Adrenal gland (tissue), 12 donors: ENCODE measurements around the gene RBAK. TPM values are rescaled to one million over a fixed set of nuclear protein-coding genes. Genes with fewer than 3 reads are reported as not detected.
A peak's percentile ranks its signal among the peaks of the same experiment; 100 is the strongest.
"Not testable (repeated sequence)": the region's sequence is repeated elsewhere in the genome, so short reads cannot be mapped to it uniquely, and the experiment has no call there.

Experiments
- DNase-seq, 7 donors: peaks; one replicate each; pipeline ENCODE4 v3.0.0-alpha.2; 2019 to 2020
- H3K27ac ChIP-seq, 5 donors: fragments of 200-600 bp; sonication (generic) in 4 of 5; 1 replicate in 3 of 5; 2 replicates in 2 of 5; pipeline versions ENCODE4 v1.5.1 to v1.8.0; 2016 to 2020; ENCODE audit warnings: mild to moderate bottlenecking in 1 of 5
- H3K27me3 ChIP-seq: fragments of 200-600 bp; 2 replicates; pipeline ENCODE4 v1.8.0; 2021
- H3K36me3 ChIP-seq, 2 donors: fragments of 200-600 bp; replicated peaks in 1 of 2; 1 replicate in 1 of 2; 2 replicates in 1 of 2; pipeline versions ENCODE4 v1.5.1 to v1.8.0; 2018 to 2022
- H3K4me1 ChIP-seq, 2 donors: fragments of 200-600 bp; replicated peaks in 1 of 2; 1 replicate in 1 of 2; 2 replicates in 1 of 2; pipeline versions ENCODE4 v1.5.1 to v1.8.0; 2018 to 2021
- H3K4me3 ChIP-seq, 4 donors: fragments of 200-600 bp; sonication (generic) in 3 of 4; one replicate each; pipeline ENCODE4 v1.5.1; 2016 to 2018
- H3K9me3 ChIP-seq, 3 donors: fragments of 200-600 bp; sonication (generic) in 1 of 3; replicated peaks in 1 of 3; 1 replicate in 2 of 3; 2 replicates in 1 of 3; pipeline versions ENCODE4 v1.5.1 to v1.8.0; 2016 to 2021
- POLR2A ChIP-seq, 2 donors: fragments of 450-650 bp; IDR thresholded peaks; one replicate each; pipeline ENCODE4 v1.6.1; 2017; ENCODE audit warnings: antibody characterized with exemption in 2 of 2, mild to moderate bottlenecking in 2 of 2, moderate library complexity in 1 of 2
- WGBS, 4 donors: extraction: QIAGEN DNeasy Blood & Tissue Kit in 2 of 4; methylation state at CpG; one replicate each; pipeline versions ENCODE4 v1.1.5 to v1.1.7; 2013 to 2017; 5-methylcytosine and 5-hydroxymethylcytosine counted together
- intact Hi-C, 2 donors: fragments of 100-400 bp; cut with DNase I; formaldehyde crosslinking; loops; one replicate each; pipeline versions ENCODE4 v1.14.1 to v1.15.0; 2022 to 2023
- polyA plus RNA-seq, 3 donors: library from polyadenylated mRNA; stranded (reverse); fragments of 200-250 nt in 2 of 3; fragments of 350-450 nt in 1 of 3; fragmentation: Illumina TruSeq in 1 of 3; extraction: RNeasy Lipid Tissue Mini Kit (QIAGEN cat#74804) in 1 of 3; gene quantifications; one replicate each; pipeline ENCODE4 v1.2.3, GENCODE V29; 2013 to 2014
- total RNA-seq, 9 donors: library from RNA; depleted of rRNA in 4 of 9; stranded (reverse); fragments of >200 nt in 4 of 9; fragments of 120-200 nt in 1 of 9; fragmentation: NEBNext Ultra II Directional in 1 of 9; extraction: Animal tissue kit (Norgen Biotek cat#: 25700) in 1 of 9; gene quantifications; one replicate each; pipeline versions ENCODE4 v1.1.0 to v1.2.4, GENCODE V29; 2013 to 2023
- TF ChIP-seq, protein P1 (sequence below), 6 experiments: fragments of 450-650 bp in 4 of 6; fragments of 200-600 bp in 2 of 6; sonication (generic) in 1 of 6; IDR thresholded peaks; 1 replicate in 5 of 6; 2 replicates in 1 of 6; pipeline versions ENCODE4 v1.5.1 to v1.8.0; 2016 to 2021; ENCODE audit warnings: antibody characterized with exemption in 6 of 6, mild to moderate bottlenecking in 2 of 6, moderate library complexity in 1 of 6
- donor health status: healthy with polysubstance abuse.
- donor health status: Bipolar disorder and iron deficiency.
- donor health status: DM: yes; HTN: yes; CAD: no.
- donor health status: DM: no; HTN: no; CAD: no.
- donor health status: DM: no; HTN: no; CAD: no.
- donor health status: DM: yes; HTN: yes; CAD: no.

Gene RBAK
- total and polyA plus RNA-seq, 12 donors, result 4.1 to 12.6 (median 8.5) TPM

DNA sequence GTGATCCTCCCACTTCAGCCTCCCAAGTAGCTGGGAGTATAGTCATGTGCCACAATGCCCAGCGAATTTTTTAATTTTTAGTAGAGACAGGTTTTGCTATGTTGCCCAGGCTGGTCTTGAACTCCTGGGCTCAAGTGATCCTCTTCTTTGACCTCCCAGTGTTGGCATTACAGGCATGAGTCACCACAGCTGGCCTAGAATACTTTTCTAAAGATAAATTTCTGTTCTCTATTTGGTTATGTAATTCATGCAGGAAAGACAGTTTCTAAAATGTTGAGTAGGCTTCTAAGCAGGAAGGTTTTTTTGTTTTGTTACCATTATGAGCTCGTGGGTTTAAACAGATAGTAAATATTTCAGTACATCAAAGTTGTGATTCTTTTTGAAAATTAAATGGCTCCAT lies 5.0 kb downstream of the RBAK start:
- TF ChIP-seq, protein P1, sequence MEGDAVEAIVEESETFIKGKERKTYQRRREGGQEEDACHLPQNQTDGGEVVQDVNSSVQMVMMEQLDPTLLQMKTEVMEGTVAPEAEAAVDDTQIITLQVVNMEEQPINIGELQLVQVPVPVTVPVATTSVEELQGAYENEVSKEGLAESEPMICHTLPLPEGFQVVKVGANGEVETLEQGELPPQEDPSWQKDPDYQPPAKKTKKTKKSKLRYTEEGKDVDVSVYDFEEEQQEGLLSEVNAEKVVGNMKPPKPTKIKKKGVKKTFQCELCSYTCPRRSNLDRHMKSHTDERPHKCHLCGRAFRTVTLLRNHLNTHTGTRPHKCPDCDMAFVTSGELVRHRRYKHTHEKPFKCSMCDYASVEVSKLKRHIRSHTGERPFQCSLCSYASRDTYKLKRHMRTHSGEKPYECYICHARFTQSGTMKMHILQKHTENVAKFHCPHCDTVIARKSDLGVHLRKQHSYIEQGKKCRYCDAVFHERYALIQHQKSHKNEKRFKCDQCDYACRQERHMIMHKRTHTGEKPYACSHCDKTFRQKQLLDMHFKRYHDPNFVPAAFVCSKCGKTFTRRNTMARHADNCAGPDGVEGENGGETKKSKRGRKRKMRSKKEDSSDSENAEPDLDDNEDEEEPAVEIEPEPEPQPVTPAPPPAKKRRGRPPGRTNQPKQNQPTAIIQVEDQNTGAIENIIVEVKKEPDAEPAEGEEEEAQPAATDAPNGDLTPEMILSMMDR (IDR thresholded peaks at IDR 0.05), result no peak
- TF ChIP-seq POLR2A (IDR thresholded peaks at IDR 0.05), result no peak
- H3K36me3 ChIP-seq, result peaks cover 0 to 15% of the 10 kb centered on the region in 2 donors
- peaks cover 4 to 6% of the 10 kb centered on the region in 2 donors for H3K4me1 ChIP-seq
- H3K27me3 ChIP-seq, result no peaks in the 10 kb centered on the region
- no peak overlapping the region for H3K27ac ChIP-seq
- peaks cover 0 to 24% (median 7%) of the 10 kb centered on the region in 3 donors for H3K9me3 ChIP-seq
- intact Hi-C loops, result no loop called here
- no peak for DNase-seq
- no peak overlapping the region for H3K4me3 ChIP-seq
- WGBS, 4 donors, result 88 to 94% (median 91%) methylated on average over 2 of the region's 2 CpGs

DNA sequence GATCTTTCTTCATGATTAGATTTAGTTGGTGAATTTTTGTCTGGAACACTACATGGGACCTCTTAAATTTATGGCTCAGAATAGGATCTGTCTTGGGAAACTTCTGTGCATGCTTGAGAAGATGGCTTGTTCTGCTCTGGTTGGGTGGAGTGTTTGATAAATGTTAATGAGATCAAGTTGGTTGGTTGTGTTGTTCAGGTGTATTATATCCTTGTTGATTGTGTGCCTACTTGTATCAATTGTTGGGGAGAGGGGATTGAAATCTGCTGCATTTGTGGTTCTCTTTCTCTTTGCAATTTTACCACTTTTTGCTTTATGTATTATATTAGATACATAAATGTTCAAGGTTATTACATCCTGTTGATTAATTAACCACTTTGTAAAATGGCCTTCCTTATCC lies 6.1 kb downstream of the RBAK start:
- peaks cover 0 to 24% (median 7%) of the 10 kb centered on the region in 3 donors for H3K9me3 ChIP-seq
- H3K4me1 ChIP-seq, DNase-seq, H3K4me3 ChIP-seq, H3K27me3 ChIP-seq, intact Hi-C loops, H3K27ac ChIP-seq: not testable (repeated sequence)
- H3K36me3 ChIP-seq, result peaks cover 0 to 15% of the 10 kb centered on the region in 2 donors

DNA sequence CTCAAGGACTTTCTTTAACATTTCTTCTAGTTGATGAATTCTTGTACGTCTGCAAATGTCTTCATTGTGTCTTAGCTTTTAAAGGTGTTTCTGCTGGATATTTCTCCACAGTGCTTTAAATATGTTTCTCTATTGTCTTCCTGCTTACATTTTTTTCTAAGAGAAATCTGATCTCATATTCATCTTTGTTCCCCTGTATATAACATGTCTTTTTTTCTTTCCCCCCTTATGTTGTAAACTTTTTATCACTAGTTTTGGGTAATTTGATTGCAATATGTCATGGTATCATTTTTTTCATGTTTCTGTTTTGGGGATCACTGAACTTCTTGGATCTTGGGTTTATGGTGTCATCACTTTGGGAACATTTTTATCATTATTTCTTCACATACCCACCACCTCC lies 7.5 kb downstream of the RBAK start:
- H3K4me1 ChIP-seq, result no peaks in the 10 kb centered on the region
- no peak overlapping the region for H3K27ac ChIP-seq
- no peak for DNase-seq
- H3K27me3 ChIP-seq, result no peaks in the 10 kb centered on the region
- H3K4me3 ChIP-seq, result no peak overlapping the region
- H3K9me3 ChIP-seq, result peaks cover 0 to 24% (median 7%) of the 10 kb centered on the region in 3 donors
- peaks cover 0 to 26% of the 10 kb centered on the region in 2 donors for H3K36me3 ChIP-seq
- 96 to 100% (median 98%) methylated on average over 1 of the region's 1 CpG for WGBS, 4 donors
- intact Hi-C loops, result no loop called here
- TF ChIP-seq POLR2A (IDR thresholded peaks at IDR 0.05), result no peak
- TF ChIP-seq, protein P1 (IDR thresholded peaks at IDR 0.05), result no peak

DNA sequence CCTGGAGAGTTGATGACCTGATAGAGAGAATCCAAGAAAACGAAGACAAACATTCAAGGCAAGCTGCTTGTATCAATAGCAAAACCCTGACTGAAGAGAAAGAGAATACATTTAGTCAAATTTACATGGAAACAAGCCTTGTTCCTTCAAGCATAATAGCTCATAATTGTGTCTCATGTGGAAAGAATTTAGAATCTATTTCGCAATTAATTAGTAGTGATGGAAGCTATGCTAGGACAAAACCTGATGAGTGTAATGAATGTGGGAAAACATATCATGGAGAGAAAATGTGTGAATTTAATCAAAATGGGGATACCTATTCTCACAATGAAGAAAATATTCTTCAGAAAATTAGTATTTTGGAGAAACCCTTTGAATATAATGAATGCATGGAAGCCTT lies 18.0 kb downstream of the RBAK start:
- TF ChIP-seq, protein P1 (IDR thresholded peaks at IDR 0.05), result no peak
- no peak for TF ChIP-seq POLR2A (IDR thresholded peaks at IDR 0.05)
- no peaks in the 10 kb centered on the region for H3K27me3 ChIP-seq
- H3K9me3 ChIP-seq, result peaks cover 0 to 58% (median 39%) of the 10 kb centered on the region in 3 donors
- WGBS, 4 donors, result 97 to 100% (median 98%) methylated on average over 2 of the region's 2 CpGs
- H3K4me1 ChIP-seq, result no peaks in the 10 kb centered on the region
- no peak overlapping the region for H3K27ac ChIP-seq
- H3K36me3 ChIP-seq, result peaks cover 6 to 59% of the 10 kb centered on the region in 2 donors
- DNase-seq, result no peak
- intact Hi-C loops, result no loop called here
- H3K4me3 ChIP-seq, result peak overlapping the region in 1 of 4 donors; percentile 30

DNA sequence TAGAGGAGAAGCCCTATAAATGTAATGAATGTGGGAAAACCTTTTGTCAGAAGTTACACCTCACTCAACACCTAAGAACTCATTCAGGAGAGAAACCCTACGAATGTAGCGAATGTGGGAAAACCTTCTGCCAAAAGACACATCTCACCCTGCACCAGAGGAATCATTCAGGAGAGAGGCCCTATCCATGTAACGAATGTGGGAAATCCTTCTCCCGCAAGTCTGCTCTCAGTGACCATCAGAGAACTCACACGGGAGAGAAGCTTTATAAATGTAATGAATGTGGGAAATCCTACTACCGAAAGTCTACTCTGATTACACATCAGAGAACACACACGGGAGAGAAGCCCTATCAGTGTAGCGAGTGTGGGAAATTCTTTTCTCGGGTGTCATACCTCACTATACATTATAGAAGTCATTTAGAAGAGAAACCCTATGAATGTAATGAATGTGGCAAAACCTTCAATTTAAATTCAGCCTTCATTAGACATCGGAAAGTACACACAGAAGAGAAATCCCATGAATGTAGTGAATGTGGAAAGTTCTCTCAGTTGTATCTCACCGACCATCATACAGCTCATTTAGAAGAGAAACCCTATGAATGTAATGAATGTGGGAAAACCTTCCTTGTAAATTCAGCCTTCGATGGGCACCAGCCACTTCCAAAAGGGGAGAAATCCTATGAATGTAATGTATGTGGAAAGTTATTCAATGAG lies 18.9 kb downstream of the RBAK start:
- Histone ChIP-seq H3K9me3 (peaks cover 0 to 58% (median 39%) of the 10 kb centered on the region in 3 donors), H3K4me1 (no peaks in the 10 kb centered on the region), H3K4me3 (peak overlapping the region in 1 of 4 donors; percentile 30), H3K36me3 (peaks cover 6 to 50% of the 10 kb centered on the region in 2 donors), H3K27ac (no peak overlapping the region), H3K27me3 (no peaks in the 10 kb centered on the region)
- 82 to 98% (median 97%) methylated on average over 12 of the region's 12 CpGs for WGBS, 4 donors
- no peak for TF ChIP-seq POLR2A (IDR thresholded peaks at IDR 0.05)
- TF ChIP-seq, protein P1 (IDR thresholded peaks at IDR 0.05), result no peak
- intact Hi-C loops, result no loop called here
- DNase-seq, result no peak
